Activated B cell treated with CpG ODN at 0.5 μM for 24 hours (primary cell): ENCODE measurements around the gene SMTN. TPM values are rescaled to one million over a fixed set of nuclear protein-coding genes. Genes with fewer than 3 reads are reported as not detected.
"Not testable (repeated sequence)": the region's sequence is repeated elsewhere in the genome, so short reads cannot be mapped to it uniquely, and the experiment has no call there.

Experiments used
- ATAC-seq: fragments of 200-7000 bp; cut with Tn5 transposase; one replicate; pipeline ENCODE4 v1.10.0; 2021; ENCODE audit warnings: low read depth, mild to moderate bottlenecking, moderate library complexity
- CTCF ChIA-PET: fragments of 350-600 bp; sonication (Branson Sonifier 250); formaldehyde crosslinking; loops from one replicate; lab custom pipeline; 2021; ENCODE audit warnings: antibody characterized with exemption; lab: Charles Lee
- POLR2A ChIA-PET: fragments of 350-600 bp; sonication (Branson Sonifier 250); formaldehyde crosslinking; loops from one replicate; lab custom pipeline; 2021; ENCODE audit warnings: antibody characterized with exemption; lab: Charles Lee
- DNase-seq: peaks from one replicate; pipeline ENCODE4 v3.0.0; 2022
- H3K27ac Mint-ChIP-seq: one replicate; pipeline ENCODE4 v1.8.0; 2020; ENCODE audit warnings: mixed read lengths
- H3K27me3 Mint-ChIP-seq: one replicate; pipeline ENCODE4 v1.8.0; 2021; ENCODE audit warnings: mixed read lengths
- H3K36me3 Mint-ChIP-seq: one replicate; pipeline ENCODE4 v1.8.0; 2021; ENCODE audit warnings: low read depth, mixed read lengths
- H3K4me1 Mint-ChIP-seq: one replicate; pipeline ENCODE4 v1.8.0; 2021; ENCODE audit warnings: mixed read lengths
- H3K4me3 Mint-ChIP-seq: one replicate; pipeline ENCODE4 v1.8.0; 2020; ENCODE audit warnings: mild to moderate bottlenecking, mixed read lengths
- H3K9me3 Mint-ChIP-seq: one replicate; pipeline ENCODE4 v1.8.0; 2020; ENCODE audit warnings: mixed read lengths
- intact Hi-C: fragments of 100-400 bp; cut with micrococcal nuclease; formaldehyde crosslinking; loops from one replicate; pipeline ENCODE4 v1.15.1; 2024
- total RNA-seq: library from RNA; stranded (reverse); gene quantifications from 2 replicates; pipeline ENCODE4 v1.2.3, GENCODE V29; 2022
- TF ChIP-seq, protein P1 (sequence below): fragments of 200-600 bp; IDR thresholded peaks from one replicate; pipeline ENCODE4 v1.8.0; 2022; ENCODE audit warnings: antibody characterized with exemption, mild to moderate bottlenecking

The SMTN gene
- total RNA-seq, 1 donor from 2014 or later = 3.1 TPM

DNA sequence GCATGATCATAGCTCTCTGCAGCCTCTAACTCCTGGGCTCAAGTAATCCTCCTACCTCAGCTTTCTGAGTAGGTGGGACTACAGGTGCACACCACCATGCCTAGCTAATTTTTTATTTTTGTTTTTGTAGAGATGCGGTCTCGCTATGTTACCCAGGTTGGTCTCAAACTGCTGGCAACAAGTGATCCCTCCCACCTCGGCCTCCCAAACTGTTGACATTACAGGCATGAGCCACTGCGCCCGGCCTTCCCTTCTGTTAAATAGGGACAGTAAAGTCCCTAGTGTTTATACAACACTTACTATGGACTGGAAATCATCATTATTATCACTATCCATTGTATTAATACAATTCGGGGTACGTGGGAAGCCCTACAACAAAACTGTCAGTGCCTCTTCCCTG lies 13.6 kb downstream of the SMTN start:
- Mint-ChIP-seq H3K4me3 (no peak overlapping the region), H3K4me1 (peaks cover 8% of the 10 kb centered on the region), H3K36me3 (no peaks in the 10 kb centered on the region), H3K27me3 (no peaks in the 10 kb centered on the region), H3K9me3 (no peaks in the 10 kb centered on the region), H3K27ac (no peak overlapping the region)
- ATAC-seq (no peak), DNase-seq (no peak)
- ChIA-PET CTCF (no interaction called here), POLR2A (no interaction called here)
- intact Hi-C loops = no loop called here
- TF ChIP-seq, protein P1, sequence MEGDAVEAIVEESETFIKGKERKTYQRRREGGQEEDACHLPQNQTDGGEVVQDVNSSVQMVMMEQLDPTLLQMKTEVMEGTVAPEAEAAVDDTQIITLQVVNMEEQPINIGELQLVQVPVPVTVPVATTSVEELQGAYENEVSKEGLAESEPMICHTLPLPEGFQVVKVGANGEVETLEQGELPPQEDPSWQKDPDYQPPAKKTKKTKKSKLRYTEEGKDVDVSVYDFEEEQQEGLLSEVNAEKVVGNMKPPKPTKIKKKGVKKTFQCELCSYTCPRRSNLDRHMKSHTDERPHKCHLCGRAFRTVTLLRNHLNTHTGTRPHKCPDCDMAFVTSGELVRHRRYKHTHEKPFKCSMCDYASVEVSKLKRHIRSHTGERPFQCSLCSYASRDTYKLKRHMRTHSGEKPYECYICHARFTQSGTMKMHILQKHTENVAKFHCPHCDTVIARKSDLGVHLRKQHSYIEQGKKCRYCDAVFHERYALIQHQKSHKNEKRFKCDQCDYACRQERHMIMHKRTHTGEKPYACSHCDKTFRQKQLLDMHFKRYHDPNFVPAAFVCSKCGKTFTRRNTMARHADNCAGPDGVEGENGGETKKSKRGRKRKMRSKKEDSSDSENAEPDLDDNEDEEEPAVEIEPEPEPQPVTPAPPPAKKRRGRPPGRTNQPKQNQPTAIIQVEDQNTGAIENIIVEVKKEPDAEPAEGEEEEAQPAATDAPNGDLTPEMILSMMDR = no peak

DNA sequence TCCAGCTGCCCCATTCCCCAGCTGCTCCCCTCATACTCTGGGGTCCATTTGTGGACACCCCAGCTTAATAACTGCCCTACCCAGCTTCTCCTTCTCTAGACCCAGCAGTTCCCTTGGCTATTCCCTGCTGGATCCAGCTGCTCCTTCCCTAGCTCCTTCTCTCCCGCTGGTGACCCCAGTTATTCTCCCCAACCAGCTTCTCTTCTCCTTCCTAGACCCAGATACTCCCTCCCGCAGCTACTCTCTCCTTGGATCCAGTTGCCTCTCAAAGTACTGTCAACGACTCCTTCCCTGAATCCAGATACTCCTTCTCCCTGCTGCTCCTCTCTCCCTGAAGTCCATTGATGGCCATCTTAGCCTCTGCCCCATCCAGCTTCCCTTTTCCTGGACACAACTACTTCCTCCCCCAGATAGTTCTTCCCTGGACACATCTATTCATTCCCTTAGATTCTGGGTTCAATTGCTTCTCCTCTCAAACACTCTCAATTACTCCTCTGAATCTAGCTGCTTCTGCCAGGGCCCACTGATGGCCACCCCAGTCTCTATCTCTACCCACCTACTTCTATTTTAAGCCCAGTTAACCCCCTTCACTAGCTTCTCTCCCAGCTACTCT lies 14.6 kb downstream of the SMTN start:
- H3K4me3 Mint-ChIP-seq = no peak overlapping the region
- POLR2A ChIA-PET = interaction anchor here (0.5 kb wide), 1 partner anchor 15 kb away, joined by 6 read pairs; no protein-coding TSS in a partner anchor
- H3K27ac Mint-ChIP-seq = no peak overlapping the region
- DNase-seq (no peak), ATAC-seq (no peak)
- TF ChIP-seq, protein P1 = no peak
- peaks cover 1% of the 10 kb centered on the region for H3K4me1 Mint-ChIP-seq
- H3K36me3 Mint-ChIP-seq = no peaks in the 10 kb centered on the region
- no peaks in the 10 kb centered on the region for H3K9me3 Mint-ChIP-seq
- CTCF ChIA-PET = interaction anchor here (0.9 to 1.6 kb wide), 2 partner anchors 11 to 461 kb away, joined by 3 to 7 read pairs; no protein-coding TSS in a partner anchor
- H3K27me3 Mint-ChIP-seq = no peaks in the 10 kb centered on the region
- intact Hi-C loops = no loop called here

DNA sequence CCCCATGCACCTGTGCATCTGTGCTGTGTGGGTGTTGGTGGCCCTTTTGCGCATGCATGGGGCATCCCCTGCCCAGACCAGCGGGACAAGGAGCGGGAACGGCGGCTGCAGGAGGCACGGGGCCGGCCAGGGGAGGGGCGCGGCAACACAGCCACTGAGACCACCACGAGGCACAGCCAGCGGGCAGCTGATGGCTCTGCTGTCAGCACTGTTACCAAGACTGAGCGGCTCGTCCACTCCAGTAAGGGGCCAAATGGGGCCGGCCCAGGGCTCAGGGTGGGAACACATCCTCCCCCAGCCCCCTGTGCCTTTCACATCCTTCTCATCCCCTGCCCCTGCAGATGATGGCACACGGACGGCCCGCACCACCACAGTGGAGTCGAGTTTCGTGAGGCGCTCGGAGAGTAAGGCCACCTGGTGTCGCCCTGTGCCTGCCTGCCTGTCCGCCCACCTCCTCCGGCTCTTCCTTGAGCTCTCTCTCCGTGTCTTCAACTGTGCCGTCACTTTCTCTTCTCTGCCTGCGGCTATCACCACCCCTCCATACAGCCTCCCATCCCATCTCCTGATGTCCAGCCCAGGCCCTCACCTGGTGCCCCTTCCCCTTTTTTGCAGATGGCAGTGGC lies 15.7 kb downstream of the SMTN start:
- Mint-ChIP-seq H3K27ac (no peak overlapping the region), H3K36me3 (no peaks in the 10 kb centered on the region), H3K27me3 (no peaks in the 10 kb centered on the region), H3K4me1 (no peaks in the 10 kb centered on the region), H3K9me3 (no peaks in the 10 kb centered on the region), H3K4me3 (no peak overlapping the region)
- DNase-seq (no peak), ATAC-seq (no peak)
- ChIA-PET POLR2A (no interaction called here), CTCF (interaction anchor here (1.6 kb wide), 1 partner anchor 12 kb away, joined by 7 read pairs; no protein-coding TSS in a partner anchor)
- TF ChIP-seq, protein P1 = no peak
- intact Hi-C loops = no loop called here

DNA sequence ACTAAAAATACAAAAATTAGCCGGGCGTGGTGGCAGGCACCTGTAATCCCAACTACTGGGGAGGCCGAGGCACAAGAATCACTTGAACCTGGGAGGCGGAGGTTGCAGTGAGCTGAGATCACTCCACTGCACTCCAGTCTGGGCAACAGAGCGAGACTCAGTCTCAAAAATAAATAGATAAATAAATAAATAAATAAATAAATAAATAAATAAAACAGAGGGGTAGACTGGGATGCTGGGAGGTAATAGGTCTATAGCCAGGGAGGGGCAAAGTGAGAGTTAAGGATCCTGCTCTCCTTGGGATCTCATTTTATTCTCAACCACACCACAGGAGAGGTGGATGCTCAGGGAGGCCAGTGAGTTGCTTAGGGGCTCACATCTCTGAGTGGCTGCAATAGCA lies 16.4 kb downstream of the SMTN start:
- CTCF ChIA-PET = not testable (repeated sequence)

DNA sequence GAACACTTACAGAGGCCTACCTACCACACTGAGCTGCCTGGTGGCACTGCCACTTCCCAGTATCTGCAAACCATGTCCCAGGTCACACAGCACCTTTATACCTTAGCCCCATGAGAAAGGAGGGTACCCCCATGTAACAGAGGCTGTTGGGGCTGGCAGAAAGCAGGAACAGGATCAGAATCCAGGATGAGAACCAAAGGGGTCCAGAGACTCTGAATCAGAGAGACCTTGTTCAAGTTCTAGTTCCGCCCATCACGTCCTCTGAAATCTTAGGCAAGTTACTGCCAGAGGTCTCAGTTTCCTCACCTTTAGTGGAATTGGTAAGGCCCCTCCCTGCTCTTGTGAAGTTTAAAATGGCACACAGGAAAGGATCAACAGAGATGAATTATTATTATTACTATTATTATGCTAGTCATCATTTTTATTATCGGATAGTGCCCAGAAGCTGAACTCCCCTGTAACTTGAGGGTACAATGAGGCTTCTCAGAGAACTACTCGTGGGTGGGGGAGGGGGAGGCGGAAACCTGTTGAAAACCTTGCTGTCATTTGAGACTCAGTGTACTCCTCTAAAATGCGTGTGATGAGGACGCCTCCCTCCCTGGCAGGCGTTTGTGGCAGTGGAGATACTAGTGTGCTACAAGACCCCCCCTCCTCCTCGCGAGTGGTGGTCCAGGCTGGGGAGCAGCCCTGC lies 17.0 kb downstream of the SMTN start:
- CTCF ChIA-PET = no interaction called here
- ATAC-seq (no peak), DNase-seq (no peak)
- no peaks in the 10 kb centered on the region for H3K9me3 Mint-ChIP-seq
- H3K27me3 Mint-ChIP-seq = no peaks in the 10 kb centered on the region
- intact Hi-C loops = no loop called here
- no peaks in the 10 kb centered on the region for H3K36me3 Mint-ChIP-seq
- no peak overlapping the region for H3K4me3 Mint-ChIP-seq
- no peak overlapping the region for H3K27ac Mint-ChIP-seq
- no peaks in the 10 kb centered on the region for H3K4me1 Mint-ChIP-seq
- POLR2A ChIA-PET = no interaction called here
- TF ChIP-seq, protein P1 = no peak

More for the DNA sequence above, 16.4 kb downstream of the SMTN start:
- H3K4me1 Mint-ChIP-seq, H3K27me3 Mint-ChIP-seq, H3K36me3 Mint-ChIP-seq, H3K9me3 Mint-ChIP-seq, ATAC-seq, DNase-seq, H3K27ac Mint-ChIP-seq, POLR2A ChIA-PET, intact Hi-C loops, H3K4me3 Mint-ChIP-seq: not testable (repeated sequence)
